CD14-positive monocyte (primary cell): ENCODE data around the gene ITGA2B. TPM values are rescaled to one million over a fixed set of nuclear protein-coding genes. Genes with fewer than 3 reads are reported as not detected.
A peak's percentile ranks its signal among the peaks of the same experiment; 100 is the strongest.

Experiments
- DNase-seq, 3 donors: peaks; one replicate each; pipeline ENCODE4 v3.0.0-alpha.2; 2011 to 2022
- H2AFZ ChIP-seq: 2 replicates; pipeline ENCODE4 v1.6.0; 2012; ENCODE audit warnings: mild to moderate bottlenecking, low read depth, low read length, inconsistent platforms; ENCODE audit not compliant: insufficient read depth, poor library complexity, severe bottlenecking
- H3K27ac ChIP-seq, 2 donors: 1 replicate in 1 of 2; 2 replicates in 1 of 2; pipeline ENCODE4 v1.5.1; 2012 to 2013; ENCODE audit warnings: low read length in 2 of 2, control low read depth in 1 of 2, inconsistent platforms in 1 of 2, low read depth in 1 of 2, mild to moderate bottlenecking in 1 of 2
- H3K27me3 ChIP-seq, 2 donors: one replicate each; pipeline versions ENCODE4 v1.6.0 to v1.6.1; 2011 to 2013; ENCODE audit warnings: low read length in 2 of 2; ENCODE audit not compliant: control insufficient read depth in 2 of 2, insufficient read depth in 2 of 2
- H3K36me3 ChIP-seq, 2 donors: replicated peaks in 1 of 2; 1 replicate in 1 of 2; 2 replicates in 1 of 2; pipeline versions ENCODE4 v1.5.1 to v1.6.1; 2012 to 2013; ENCODE audit warnings: low read length in 2 of 2, control low read depth in 1 of 2, inconsistent platforms in 1 of 2, mild to moderate bottlenecking in 1 of 2; ENCODE audit not compliant: insufficient read depth in 2 of 2, control insufficient read depth in 1 of 2
- H3K4me1 ChIP-seq, 2 donors: 1 replicate in 1 of 2; 2 replicates in 1 of 2; pipeline versions ENCODE4 v1.5.1 to v1.6.1; 2012 to 2013; ENCODE audit warnings: low read length in 2 of 2, control low read depth in 1 of 2, inconsistent platforms in 1 of 2, mild to moderate bottlenecking in 1 of 2, moderate library complexity in 1 of 2; ENCODE audit not compliant: insufficient read depth in 2 of 2, control insufficient read depth in 1 of 2
- H3K4me2 ChIP-seq: replicated peaks from 2 replicates; pipeline ENCODE3; 2012; ENCODE audit warnings: low read length, moderate library complexity, mild to moderate bottlenecking; ENCODE audit not compliant: poor library complexity, severe bottlenecking; ENCODE audit errors: extremely low read depth
- H3K4me3 ChIP-seq, 3 experiments: fragments of 200-600 bp in 1 of 3; sonication (generic) in 1 of 3; replicated peaks in 1 of 3; 1 replicate in 2 of 3; 2 replicates in 1 of 3; pipeline ENCODE4 v1.5.1; 2011 to 2013; ENCODE audit warnings: low read length in 3 of 3, mild to moderate bottlenecking in 3 of 3, control low read depth in 2 of 3, low read depth in 2 of 3, inconsistent platforms in 1 of 3, moderate library complexity in 1 of 3
- H3K79me2 ChIP-seq: 2 replicates; pipeline ENCODE4 v1.6.0; 2012; ENCODE audit warnings: mild to moderate bottlenecking, control low read depth, inconsistent platforms, low read length, moderate library complexity; ENCODE audit not compliant: insufficient read depth
- H3K9ac ChIP-seq: 2 replicates; pipeline ENCODE4 v1.6.0; 2017; ENCODE audit warnings: low read length, mild to moderate bottlenecking; ENCODE audit not compliant: insufficient read depth, poor library complexity, severe bottlenecking
- H3K9me3 ChIP-seq, 2 donors: replicated peaks in 1 of 2; 1 replicate in 1 of 2; 2 replicates in 1 of 2; pipeline versions ENCODE4 v1.5.1 to v1.6.1; 2012 to 2013; ENCODE audit warnings: low read length in 2 of 2, control low read depth in 1 of 2; ENCODE audit not compliant: control insufficient read depth in 1 of 2, insufficient read depth in 1 of 2
- H4K20me1 ChIP-seq: 2 replicates; pipeline ENCODE4 v1.6.0; 2012; ENCODE audit warnings: mild to moderate bottlenecking, low read length, control low read depth, moderate library complexity; ENCODE audit not compliant: insufficient read depth
- H3K27ac Mint-ChIP-seq, 7 donors: one replicate each; pipeline ENCODE4 v1.8.0; 2020; ENCODE audit warnings: mild to moderate bottlenecking in 7 of 7, mixed read lengths in 7 of 7, moderate library complexity in 6 of 7, inconsistent platforms in 2 of 7
- H3K27me3 Mint-ChIP-seq, 3 donors: one replicate each; pipeline ENCODE4 v1.8.0; 2021 to 2022; ENCODE audit warnings: low read depth in 3 of 3, mild to moderate bottlenecking in 3 of 3, mixed read lengths in 3 of 3, moderate library complexity in 3 of 3, inconsistent platforms in 1 of 3
- H3K36me3 Mint-ChIP-seq, 2 donors: one replicate each; pipeline ENCODE4 v1.8.0; 2020; ENCODE audit warnings: mixed read lengths in 2 of 2, inconsistent platforms in 1 of 2, mild to moderate bottlenecking in 1 of 2
- H3K4me1 Mint-ChIP-seq: one replicate; pipeline ENCODE4 v1.8.0; 2020; ENCODE audit warnings: mild to moderate bottlenecking, mixed read lengths
- H3K4me3 Mint-ChIP-seq, 2 donors: one replicate each; pipeline ENCODE4 v1.8.0; 2020; ENCODE audit warnings: mild to moderate bottlenecking in 2 of 2, mixed read lengths in 2 of 2, moderate library complexity in 1 of 2
- H3K9me3 Mint-ChIP-seq, 7 donors: one replicate each; pipeline ENCODE4 v1.8.0; 2020 to 2022; ENCODE audit warnings: mixed read lengths in 7 of 7, mild to moderate bottlenecking in 6 of 7, moderate library complexity in 6 of 7, inconsistent platforms in 2 of 7
- CTCF ChIP-seq: fragments of 200-600 bp; IDR thresholded peaks from one replicate; pipeline ENCODE4 v1.8.0; 2022; ENCODE audit warnings: antibody characterized with exemption, mild to moderate bottlenecking
- WGBS: methylation state at CpG from one replicate; pipeline ENCODE4 v1.1.5; 2013; ENCODE audit warnings: missing lambda C conversion rate; ENCODE audit not compliant: insufficient coverage; 5-methylcytosine and 5-hydroxymethylcytosine counted together
- intact Hi-C, 2 donors: fragments of 100-400 bp; cut with micrococcal nuclease; formaldehyde crosslinking; loops; one replicate each; pipeline versions ENCODE4 v1.15.0 to v1.15.1; 2023
- polyA plus RNA-seq, 3 donors: library from polyadenylated mRNA; depleted of rRNA in 1 of 3; unstranded in 2 of 3; stranded (reverse) in 1 of 3; fragments of 300-500 nt in 2 of 3; fragments of >200 nt in 1 of 3; fragmentation: Illumina TruSeq in 2 of 3; gene quantifications; 1 replicate in 2 of 3; 2 replicates in 1 of 3; pipeline ENCODE4 v1.2.3, GENCODE V29; 2012 to 2021

The ITGA2B gene
- polyA plus RNA-seq, 3 donors: 0.21 to 1.2 (median 1.1) TPM

GRCh38 chr17:44363613-44364159 lies 25.8 kb downstream of the ITGA2B start, which contains the start of gene FAM171A2:
Gene FAM171A2 (minus strand): TSS chr17:44363853. CDS start chr17:44363714, 139 bp downstream.
- peaks cover 9 to 19% of the 10 kb centered on the region in 2 donors for H3K4me1 ChIP-seq
- peaks cover 50 to 72% (median 53%) of the 10 kb centered on the region in 3 donors for H3K27me3 Mint-ChIP-seq
- H3K9me3 Mint-ChIP-seq: peaks cover 0 to 3% (median 0%) of the 10 kb centered on the region in 7 donors
- peak; percentile 87 for TF ChIP-seq CTCF
- no peaks in the 10 kb centered on the region for H3K79me2 ChIP-seq
- no peaks in the 10 kb centered on the region for H3K36me3 Mint-ChIP-seq
- no peaks in the 10 kb centered on the region for H3K36me3 ChIP-seq
- no peaks in the 10 kb centered on the region for H3K9me3 ChIP-seq
- peak; percentile 43 to 65 (median 62) for DNase-seq
- H3K9ac ChIP-seq: peak within 1 kb of the TSS; percentile 43
- peaks cover 6% of the 10 kb centered on the region for H3K4me1 Mint-ChIP-seq
- peak within 1 kb of the TSS; percentile 76 to 90 for H3K4me3 Mint-ChIP-seq
- H2AFZ ChIP-seq: peak within 1 kb of the TSS; percentile 90
- H3K27ac Mint-ChIP-seq: peak within 1 kb of the TSS in 2 of 7 donors; percentile 45 to 59
- peak within 1 kb of the TSS; percentile 35 to 76 (median 36) for H3K4me3 ChIP-seq
- H3K27me3 ChIP-seq: peaks cover 15 to 44% of the 10 kb centered on the region in 2 donors
- under 1% methylated on average over 55 of the region's 63 CpGs for WGBS
- no peak within 1 kb of the TSS for H3K27ac ChIP-seq
- H4K20me1 ChIP-seq: no peaks in the 10 kb centered on the region
- peak within 1 kb of the TSS; percentile 86 for H3K4me2 ChIP-seq
- intact Hi-C loops: loop anchor here in 1 of 2 donors (2.0 to 5.0 kb wide), 2 partner anchors 41 to 153 kb away; partner anchors contain the start of gene SLC25A39

- Mint-ChIP-seq H3K27me3 (peaks cover 50 to 75% (median 50%) of the 10 kb centered on the region in 3 donors), H3K36me3 (no peaks in the 10 kb centered on the region), H3K9me3 (peaks cover 0 to 3% (median 0%) of the 10 kb centered on the region in 7 donors), H3K27ac (peak overlapping the region in 1 of 7 donors; percentile 45), H3K4me1 (peaks cover 6% of the 10 kb centered on the region), H3K4me3 (peak overlapping the region; percentile 76 to 90)
- H3K4me3 ChIP-seq: peak overlapping the region; percentile 35 to 76 (median 36)
- H4K20me1 ChIP-seq: no peaks in the 10 kb centered on the region
- H3K36me3 ChIP-seq: no peaks in the 10 kb centered on the region
- DNase-seq: no peak
- H3K79me2 ChIP-seq: no peaks in the 10 kb centered on the region
- H3K27me3 ChIP-seq: peaks cover 15 to 44% of the 10 kb centered on the region in 2 donors
- H2AFZ ChIP-seq: peak overlapping the region; percentile 90
- H3K27ac ChIP-seq: no peak overlapping the region
- no peak for TF ChIP-seq CTCF
- intact Hi-C loops: loop anchor here in 1 of 2 donors (2.0 to 5.0 kb wide), 2 partner anchors 41 to 152 kb away; partner anchors contain the start of gene SLC25A39
- H3K4me2 ChIP-seq: peak overlapping the region; percentile 86
- H3K9me3 ChIP-seq: no peaks in the 10 kb centered on the region
- WGBS: under 1% methylated on average over 40 of the region's 45 CpGs
- peaks cover 9 to 19% of the 10 kb centered on the region in 2 donors for H3K4me1 ChIP-seq
- peak overlapping the region; percentile 43 for H3K9ac ChIP-seq
Measured at GRCh38 chr17:44362949-44363612, 26.4 kb downstream of the ITGA2B start.
